HepG2 (cell line): ENCODE results near the gene ZNF385B. TPM values are rescaled to one million over a fixed set of nuclear protein-coding genes. Genes with fewer than 3 reads are reported as not detected.
A peak's percentile ranks its signal among the peaks of the same experiment; 100 is the strongest.

Source experiments
- AHDC1 ChIP-seq: sonication (generic); formaldehyde crosslinking; IDR thresholded peaks from 2 replicates; pipeline ENCODE4 v1.5.1; 2020; ENCODE audit warnings: mild to moderate bottlenecking, missing genetic modification reagents, borderline replicate concordance
- ARID5B ChIP-seq: IDR thresholded peaks from 2 replicates; pipeline ENCODE4 v1.4.0; 2020; ENCODE audit warnings: mild to moderate bottlenecking, missing genetic modification reagents
- GMEB2 ChIP-seq: IDR thresholded peaks from 2 replicates; pipeline ENCODE4 v1.6.1; 2016; ENCODE audit warnings: missing biosample characterization, missing genetic modification reagents, low read depth
- MED13 ChIP-seq: sonication (generic); formaldehyde crosslinking; IDR thresholded peaks from 2 replicates; pipeline ENCODE4 v1.5.0; 2020; ENCODE audit warnings: missing genetic modification reagents
- ZGPAT ChIP-seq: IDR thresholded peaks from 2 replicates; pipeline ENCODE4 v1.6.1; 2016; ENCODE audit warnings: mild to moderate bottlenecking
- ZNF12 ChIP-seq: sonication (generic); formaldehyde crosslinking; IDR thresholded peaks from 2 replicates; pipeline ENCODE4 v1.5.0; 2020; ENCODE audit warnings: missing genetic modification reagents
- polyA plus RNA-seq, 8 experiments: library from polyadenylated mRNA; depleted of rRNA in 3 of 8; stranded (reverse) in 7 of 8; unstranded in 1 of 8; fragments of >200 nt; fragmentation: Illumina TruSeq in 4 of 8; extraction: Trizol in 4 of 8; gene quantifications; 2 replicates each; pipeline versions ENCODE4 v1.2.1 to v1.2.3, GENCODE V29; 2011 to 2016; ENCODE audit warnings: low read depth in 4 of 8, missing spikeins in 1 of 8, mixed read lengths in 1 of 8; ENCODE audit not compliant: insufficient read depth in 1 of 8
- total RNA-seq, 5 experiments: library from RNA; depleted of rRNA; stranded (reverse); fragments of >200 nt; fragmentation: Illumina TruSeq; extraction: Trizol; gene quantifications; 2 replicates each; pipeline ENCODE4 v1.2.3, GENCODE V29; 2016; ENCODE audit warnings: low read depth in 1 of 5

Gene ZNF385B
- total and polyA plus RNA-seq, 2 of the 13 experiments (the other 11 are each of a cell fraction or from before 2014, with no cell fraction given): 3.3 to 6.7 TPM

- TF ChIP-seq AHDC1 (peak; percentile 56; the same call in 1 of the 2 replicates), MED13 (CRISPR knock-in tag) (peak; percentile 75; the same call in 1 of the 2 replicates), ARID5B (peak; percentile 91), GMEB2 (CRISPR knock-in tag) (no peak), ZNF12 (CRISPR knock-in tag) (no peak), ZGPAT (CRISPR knock-in tag) (peak; percentile 59)
Observed at GRCh38 chr2:179579800-179580199, 281.6 kb downstream of the ZNF385B start (continued).
